Uterus (tissue), 2 donors: ENCODE data around the gene SLC29A4.

Source experiments
- POLR2A ChIP-seq, 2 donors: fragments of 450-650 bp; IDR thresholded peaks; one replicate each; pipeline ENCODE4 v1.6.1; 2016; ENCODE audit warnings: antibody characterized with exemption in 2 of 2, mild to moderate bottlenecking in 1 of 2, moderate library complexity in 1 of 2
- TF ChIP-seq, protein P1 (sequence below), 4 experiments: fragments of 200-600 bp in 2 of 4; fragments of 450-650 bp in 2 of 4; sonication (generic) in 2 of 4; IDR thresholded peaks; one replicate each; pipeline ENCODE4 v1.5.1; 2016 to 2019; ENCODE audit warnings: antibody characterized with exemption in 4 of 4, mild to moderate bottlenecking in 2 of 4, moderate library complexity in 1 of 4

DNA sequence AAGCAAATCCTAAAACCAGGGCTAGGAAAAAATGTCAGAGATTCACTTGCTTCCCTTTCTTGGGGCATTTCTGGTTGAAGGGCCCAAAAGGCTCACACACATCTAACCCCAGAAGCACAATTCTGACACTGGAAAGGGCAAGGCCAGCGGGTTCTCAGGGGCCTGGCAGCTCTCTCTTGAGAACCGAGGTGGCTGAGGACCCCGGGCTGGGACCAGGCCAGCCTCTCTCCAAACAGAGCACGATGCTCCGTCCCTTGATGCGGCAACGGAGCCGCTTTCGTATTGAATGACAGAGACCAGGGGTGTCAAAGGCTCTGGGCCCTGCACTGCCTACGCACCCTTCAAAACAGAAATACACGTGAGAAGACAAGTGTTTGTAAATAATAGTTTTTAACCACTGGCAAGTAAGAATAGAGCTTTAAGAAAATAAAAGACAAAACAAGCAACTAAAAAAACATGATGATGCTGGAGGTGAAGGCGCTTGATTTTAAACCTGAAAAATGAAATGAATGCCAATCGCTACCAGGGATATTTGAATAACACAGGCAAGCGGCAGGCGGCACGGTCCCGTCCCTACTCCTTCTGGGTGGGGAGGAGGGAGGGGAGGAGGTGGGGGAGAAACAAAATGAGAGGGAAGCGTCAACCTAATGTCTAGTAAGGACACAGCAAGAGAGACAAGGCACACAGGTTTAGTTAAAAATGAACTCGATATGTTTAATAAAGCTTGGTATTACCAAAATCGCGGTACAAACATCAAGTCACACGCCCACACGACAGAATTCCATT lies 68.0 kb downstream of the SLC29A4 start:
- TF ChIP-seq, protein P1, sequence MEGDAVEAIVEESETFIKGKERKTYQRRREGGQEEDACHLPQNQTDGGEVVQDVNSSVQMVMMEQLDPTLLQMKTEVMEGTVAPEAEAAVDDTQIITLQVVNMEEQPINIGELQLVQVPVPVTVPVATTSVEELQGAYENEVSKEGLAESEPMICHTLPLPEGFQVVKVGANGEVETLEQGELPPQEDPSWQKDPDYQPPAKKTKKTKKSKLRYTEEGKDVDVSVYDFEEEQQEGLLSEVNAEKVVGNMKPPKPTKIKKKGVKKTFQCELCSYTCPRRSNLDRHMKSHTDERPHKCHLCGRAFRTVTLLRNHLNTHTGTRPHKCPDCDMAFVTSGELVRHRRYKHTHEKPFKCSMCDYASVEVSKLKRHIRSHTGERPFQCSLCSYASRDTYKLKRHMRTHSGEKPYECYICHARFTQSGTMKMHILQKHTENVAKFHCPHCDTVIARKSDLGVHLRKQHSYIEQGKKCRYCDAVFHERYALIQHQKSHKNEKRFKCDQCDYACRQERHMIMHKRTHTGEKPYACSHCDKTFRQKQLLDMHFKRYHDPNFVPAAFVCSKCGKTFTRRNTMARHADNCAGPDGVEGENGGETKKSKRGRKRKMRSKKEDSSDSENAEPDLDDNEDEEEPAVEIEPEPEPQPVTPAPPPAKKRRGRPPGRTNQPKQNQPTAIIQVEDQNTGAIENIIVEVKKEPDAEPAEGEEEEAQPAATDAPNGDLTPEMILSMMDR (IDR thresholded peaks at IDR 0.05), result no peak
- TF ChIP-seq POLR2A (IDR thresholded peaks at IDR 0.05), result no peak
